Fibroblast of the conjunctiva (primary cell): ENCODE results near the gene SMIM21.

Source experiments
- DNase-seq: peaks from one replicate; pipeline ENCODE4 v3.0.0-alpha.2; 2010; ENCODE audit warnings: low read depth

Gene SMIM21

DNA sequence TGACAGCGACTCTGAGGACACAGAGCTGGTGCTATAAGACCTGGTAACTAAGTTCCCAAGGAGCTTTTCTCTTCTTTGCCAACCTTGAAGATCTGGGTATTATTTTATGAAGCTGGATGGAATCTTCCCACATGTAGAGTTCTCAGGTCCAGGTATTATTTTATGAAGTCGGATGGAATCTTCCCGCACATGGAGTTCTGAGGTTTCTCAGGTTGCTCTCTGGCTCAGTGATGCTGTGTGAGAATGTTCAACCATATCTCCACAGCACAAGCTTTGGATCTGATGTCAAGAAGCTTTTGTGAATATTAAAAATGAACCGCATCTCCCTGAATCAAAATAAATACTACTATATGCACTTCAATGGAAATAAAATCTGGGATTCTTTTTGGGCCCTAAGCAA, at the start of gene SMIM21:
TSS of gene SMIM21 (minus strand) at position 101 of the 400 bp plus-strand sequence. CDS start 140 bp downstream, outside the sequence.
- DNase-seq, result no peak

DNA sequence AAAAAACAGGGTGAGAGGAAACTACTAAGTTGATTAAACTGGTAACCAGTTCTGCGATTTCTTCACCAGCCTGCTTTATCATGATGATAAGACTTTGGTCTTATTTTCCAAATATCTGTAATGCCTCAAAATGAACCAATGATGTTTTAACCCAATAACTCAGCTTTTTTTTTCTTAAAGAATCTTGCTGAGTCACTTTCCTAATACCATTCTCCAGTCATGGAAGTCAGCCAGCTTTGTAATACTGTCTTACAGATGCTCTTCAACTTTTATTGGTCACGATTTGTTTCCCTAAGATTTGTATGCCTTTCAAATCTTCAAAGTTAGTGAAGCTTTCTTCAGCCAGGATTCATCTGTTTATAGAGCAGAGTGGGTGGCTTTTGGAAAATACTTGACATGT, 47.7 kb upstream of the SMIM21 start:
- peak; percentile 87 for DNase-seq

DNA sequence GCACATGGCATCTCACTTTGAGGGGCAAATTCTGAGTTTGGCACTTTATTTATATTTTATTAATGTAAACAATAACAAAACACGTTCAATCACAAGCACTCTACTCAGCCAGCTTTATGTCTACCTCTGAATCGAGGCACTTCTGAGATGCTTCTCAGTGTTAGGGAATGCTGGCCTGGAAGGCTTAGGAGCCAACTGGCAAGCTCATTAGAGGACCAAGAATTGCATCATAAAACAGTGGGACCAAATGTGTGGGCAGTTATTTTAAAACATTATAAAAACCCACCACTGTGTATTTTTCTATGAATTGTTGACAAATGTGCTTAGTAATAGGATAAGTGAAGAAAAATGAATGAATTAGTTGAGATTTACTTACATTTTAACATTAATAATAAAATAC, 46.8 kb upstream of the SMIM21 start:
- DNase-seq, result no peak

DNA sequence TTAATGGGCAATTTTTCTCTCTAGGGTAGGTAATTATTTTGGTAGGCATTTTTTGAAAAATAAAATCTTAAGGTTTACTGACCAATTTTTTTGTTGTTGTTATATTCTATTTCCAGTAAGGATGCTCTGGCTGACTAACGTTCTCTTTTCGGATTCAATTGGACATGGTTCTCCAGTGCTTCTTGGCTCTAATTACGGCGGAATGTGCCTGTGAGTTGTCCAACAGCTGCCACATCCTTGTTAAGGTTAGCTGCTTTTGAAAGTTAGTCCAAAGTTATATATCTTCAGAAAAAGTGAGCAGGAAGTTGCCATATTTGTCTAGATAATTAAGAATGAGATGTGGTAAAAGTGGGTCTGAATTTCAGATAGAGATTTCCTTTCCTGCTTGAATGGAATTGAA, 45.8 kb upstream of the SMIM21 start:
- DNase-seq, result no peak

DNA sequence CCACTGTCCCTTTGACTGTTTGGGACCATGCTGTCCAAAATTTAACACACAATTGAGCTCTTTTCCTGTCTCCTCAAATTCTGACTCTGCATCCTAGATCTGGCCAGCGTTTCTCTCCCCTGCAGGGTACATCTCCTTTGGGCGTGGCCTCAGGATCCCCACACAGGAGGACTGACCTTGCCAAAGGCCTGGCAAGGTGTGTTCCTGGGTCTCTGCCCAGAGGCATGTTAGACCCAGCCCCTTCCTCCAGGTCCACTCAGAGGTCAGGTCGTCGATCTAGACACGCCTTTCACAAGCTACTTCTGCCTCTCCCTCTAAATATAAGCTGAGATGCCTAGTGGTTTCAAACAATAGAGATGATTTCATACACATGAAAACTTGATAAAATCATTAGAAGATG, 45.4 kb upstream of the SMIM21 start:
- no peak for DNase-seq

DNA sequence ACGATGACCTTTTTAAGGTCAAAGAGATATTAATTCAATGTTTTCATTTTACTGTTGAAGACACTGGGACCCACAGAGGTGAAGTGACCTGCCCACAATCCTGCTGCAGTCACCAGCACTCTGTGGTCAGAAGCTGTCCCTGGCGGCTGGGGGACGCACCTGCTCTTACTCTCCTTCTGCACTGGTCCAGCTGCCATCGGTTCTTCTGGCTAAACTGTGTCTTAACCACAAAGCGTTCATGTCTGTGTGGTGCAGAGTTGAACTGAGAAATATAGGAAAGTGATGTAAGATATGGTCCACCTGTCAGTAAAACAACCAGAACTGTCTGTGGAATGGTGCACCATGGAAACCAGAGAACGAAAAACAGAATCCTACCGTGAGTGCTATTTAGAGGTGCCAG, 44.9 kb upstream of the SMIM21 start:
- DNase-seq, result no peak

DNA sequence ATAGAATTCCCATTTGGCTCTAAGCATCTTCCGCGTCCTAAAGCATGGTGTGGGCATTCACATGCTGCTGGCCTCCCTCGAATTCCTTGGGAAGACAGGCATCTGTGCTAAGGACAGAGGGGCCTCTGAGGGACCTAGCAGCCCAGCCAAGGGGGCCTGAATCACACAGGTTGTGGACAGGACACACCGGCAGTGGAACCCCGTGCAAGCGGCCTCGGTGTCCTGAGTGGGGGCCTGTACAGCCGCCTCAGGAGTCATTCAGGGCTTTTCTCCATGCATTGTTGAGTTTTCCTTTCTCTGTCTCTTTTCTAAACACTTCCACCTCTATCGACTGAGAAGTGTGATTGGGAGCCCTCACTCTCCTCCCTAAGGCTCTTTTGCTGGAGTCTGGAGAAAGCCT, 44.3 kb upstream of the SMIM21 start:
- no peak for DNase-seq

DNA sequence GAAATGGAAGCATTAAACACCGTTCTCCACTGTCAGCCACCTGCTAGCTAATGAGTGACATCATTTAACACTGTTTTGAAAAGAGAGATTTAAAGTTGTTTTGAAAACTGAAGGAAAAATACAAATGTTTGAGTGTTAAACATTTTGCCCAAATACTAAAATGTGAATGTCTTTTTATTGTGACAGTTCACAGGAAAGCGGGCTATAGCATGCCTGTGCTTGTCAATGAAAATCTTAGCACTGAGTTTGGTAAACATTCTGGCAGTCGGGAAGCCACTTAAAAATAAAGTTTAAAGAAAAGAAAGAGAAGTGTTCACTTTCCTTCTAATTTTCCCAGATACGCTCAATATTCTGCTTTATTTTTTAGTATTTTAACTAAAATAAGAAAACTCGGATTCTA, 40.3 kb upstream of the SMIM21 start:
- DNase-seq, result no peak

DNA sequence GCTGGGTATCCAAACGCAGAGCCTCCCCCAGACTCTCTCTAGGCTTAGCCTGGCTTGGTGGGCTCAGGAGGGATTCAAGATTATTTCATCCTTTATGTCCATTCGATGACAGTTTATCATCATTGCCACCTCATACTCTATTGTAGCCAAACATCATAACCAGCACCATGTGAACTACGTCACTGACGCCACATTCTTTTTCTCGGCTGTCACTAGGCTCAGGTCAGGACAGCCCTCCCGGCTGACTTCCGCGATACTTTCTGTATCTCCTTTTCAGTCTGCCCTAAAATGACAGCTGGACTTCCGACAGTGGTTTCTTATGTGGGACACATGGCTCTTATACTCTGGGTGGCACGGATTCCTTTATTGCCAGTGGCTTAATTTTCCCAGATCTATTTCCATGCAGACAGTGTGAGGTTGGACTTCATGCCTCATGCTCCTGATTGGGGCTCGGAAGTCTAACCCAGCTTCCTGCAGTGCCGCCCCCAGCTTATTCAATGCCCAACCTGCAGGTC, 39.8 kb upstream of the SMIM21 start:
- no peak for DNase-seq

DNA sequence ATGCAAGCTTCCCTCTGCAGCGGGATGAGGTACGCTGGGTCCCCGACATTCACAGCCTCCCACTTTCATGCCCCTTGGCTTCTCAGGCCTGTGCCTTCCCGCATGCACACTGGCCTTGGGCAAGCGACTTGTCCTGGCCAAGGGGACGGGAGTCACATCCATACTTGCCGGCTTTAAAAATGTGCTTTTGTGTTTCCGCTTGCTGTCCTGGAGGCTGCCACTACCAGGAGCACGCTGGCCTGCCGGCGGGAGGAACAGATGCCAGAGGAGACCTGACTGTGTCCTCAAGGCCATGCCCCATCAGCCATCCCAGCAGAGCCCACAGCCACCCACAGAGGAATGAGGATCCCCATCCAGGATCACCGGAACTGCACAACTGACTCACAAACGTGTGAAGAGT, 36.9 kb upstream of the SMIM21 start:
- DNase-seq, result no peak

DNA sequence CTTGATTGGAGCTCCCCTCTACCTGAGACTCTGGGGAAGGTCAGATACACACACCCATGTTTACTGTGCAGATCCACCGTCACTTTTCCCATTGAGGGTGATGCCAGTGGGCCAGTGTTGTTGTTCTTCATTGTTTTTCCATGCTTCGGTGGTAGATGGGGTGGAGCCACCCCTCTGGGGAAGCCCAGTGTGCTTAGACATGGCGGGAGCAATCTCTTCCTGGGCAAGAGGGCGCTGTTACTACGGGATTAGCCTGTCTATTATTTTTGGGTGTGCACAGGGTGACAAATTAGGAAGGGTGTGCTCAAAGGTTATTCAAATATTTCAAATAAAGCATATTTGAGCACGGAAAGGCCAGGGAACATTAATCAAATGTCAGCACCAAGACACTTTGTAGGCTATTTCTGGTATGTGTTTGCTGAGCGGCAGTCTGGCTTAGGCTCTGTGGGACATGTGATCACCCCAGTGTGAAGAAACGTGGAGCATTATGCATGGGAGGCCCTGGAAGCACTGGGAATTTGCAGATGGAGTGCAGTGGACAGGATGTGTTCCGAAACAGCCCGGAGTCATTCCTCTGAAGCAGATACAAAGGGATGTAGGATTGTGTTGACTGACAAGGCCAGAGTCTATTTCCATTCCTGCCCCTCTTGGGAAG, 34.8 kb upstream of the SMIM21 start:
- no peak for DNase-seq

DNA sequence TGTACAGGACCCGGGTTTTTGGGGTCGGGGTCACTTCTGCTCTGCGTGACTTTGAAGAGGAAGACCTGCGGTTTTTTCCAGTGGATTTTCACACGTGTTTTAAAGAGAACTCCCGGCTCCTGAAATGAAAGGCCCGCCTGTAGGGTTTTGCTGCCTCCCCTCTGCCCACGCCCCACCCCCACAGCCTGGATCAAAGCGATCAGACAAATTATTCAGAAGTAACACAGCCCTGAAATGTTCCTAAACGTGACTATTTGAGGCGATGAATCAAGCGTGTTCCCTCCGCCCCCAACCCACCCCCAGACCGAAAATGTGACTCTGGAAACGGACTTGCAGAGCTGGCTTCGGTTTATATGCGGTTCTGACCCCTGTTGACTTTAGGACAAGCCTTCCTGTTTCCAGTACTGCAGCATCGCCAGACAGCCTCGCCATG, 28.7 kb upstream of the SMIM21 start:
- DNase-seq, result no peak

DNA sequence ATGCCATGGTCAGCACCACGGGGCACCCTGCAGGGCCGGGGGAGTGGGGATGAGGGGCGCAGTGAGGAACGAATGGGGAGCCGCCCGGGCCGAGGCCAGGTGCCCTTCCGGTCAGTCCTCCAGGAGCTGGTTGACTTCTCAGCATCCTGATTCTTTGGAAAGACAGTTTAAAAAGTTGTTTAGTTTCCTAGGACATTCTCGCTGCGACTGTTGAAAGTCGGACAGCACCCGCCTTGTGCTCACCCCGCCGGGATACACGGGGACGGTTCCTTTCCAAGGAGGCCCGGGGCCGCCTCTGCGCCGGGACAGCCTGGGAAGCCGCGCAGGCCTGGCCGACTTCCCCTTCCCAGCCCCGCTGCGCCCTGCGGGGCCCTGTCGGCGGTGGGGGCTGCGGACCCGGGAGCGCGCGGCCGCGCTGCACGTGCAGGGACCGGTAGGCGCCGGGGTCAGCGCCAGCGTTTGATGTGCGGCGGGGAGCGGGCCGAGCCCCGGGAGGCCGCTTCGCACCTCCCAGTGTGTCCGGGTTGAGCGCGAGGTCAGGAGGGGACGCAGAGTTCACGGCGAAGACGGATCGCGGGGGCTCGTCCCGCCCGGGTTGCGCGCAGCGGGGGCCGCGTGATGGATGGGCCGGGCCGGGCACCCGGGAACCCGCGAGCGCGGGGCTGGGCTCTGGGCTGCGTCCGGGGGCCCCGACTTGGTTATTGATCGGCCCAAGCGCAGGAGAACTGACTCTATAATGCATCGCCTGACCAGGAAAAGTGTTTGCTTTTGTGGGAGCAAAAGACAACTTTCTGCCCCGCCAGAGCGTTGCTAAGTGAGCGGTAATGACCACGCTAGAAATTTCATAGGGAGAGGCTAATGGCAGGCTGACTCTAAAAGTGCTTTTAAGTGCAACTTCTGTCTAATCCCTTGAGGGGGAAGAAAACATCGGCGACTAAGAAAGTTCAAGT, 28.0 kb upstream of the SMIM21 start:
- DNase-seq, result no peak

DNA sequence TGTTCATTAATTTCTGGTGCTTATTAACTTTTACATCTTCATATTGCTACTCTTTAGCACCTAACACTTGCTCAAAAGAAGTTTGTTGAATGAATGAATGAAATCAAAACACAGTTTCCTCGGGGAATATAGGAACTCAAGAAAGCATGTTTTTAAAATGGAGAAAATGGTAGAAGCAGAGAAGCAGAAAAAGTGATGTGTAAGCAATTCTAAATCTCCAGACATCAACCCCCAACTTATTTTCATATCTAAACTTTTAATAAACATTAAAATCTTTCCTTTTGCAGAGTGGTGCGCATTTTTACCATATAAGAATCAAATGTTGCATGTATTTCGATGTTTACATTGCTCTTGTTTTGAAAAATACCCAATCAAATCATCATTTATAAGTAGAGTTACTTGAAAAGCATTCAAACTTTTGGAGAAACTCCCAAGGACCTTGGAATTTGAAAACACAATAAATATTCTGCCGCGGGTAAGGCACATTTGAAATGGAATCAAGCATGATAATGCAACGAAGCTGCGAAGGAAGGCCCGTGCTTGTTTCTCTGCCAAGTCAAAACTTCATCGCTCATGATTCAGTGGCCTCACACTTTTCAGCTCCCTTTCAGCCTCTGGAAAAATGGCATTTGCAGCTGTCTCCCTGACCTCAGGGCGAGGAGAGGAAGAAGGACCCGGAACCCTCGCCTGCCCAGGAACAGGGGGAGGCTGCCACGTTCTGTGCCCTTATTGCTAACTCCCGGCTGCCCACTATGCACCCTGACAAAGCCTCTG, 26.7 kb upstream of the SMIM21 start:
- DNase-seq, result no peak

DNA sequence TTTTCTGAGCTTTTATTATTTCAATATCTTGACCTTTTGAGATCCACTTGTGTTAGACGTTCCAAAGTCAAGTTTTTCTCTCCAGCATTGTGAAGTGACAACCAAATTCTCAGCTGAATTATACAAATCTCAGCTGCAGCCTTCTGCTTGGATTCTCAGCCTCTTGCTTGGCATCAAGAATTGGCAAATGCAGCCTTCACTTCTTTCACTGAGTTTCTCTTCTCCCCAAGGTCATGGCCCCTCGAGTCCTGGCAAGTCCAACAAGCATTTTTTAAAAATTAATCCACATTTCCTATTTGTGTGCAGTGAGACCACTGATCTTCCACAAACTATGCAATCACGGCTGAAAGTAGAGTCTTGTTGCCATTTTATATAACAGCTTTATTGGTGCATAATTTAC, 23.4 kb upstream of the SMIM21 start:
- DNase-seq, result no peak

DNA sequence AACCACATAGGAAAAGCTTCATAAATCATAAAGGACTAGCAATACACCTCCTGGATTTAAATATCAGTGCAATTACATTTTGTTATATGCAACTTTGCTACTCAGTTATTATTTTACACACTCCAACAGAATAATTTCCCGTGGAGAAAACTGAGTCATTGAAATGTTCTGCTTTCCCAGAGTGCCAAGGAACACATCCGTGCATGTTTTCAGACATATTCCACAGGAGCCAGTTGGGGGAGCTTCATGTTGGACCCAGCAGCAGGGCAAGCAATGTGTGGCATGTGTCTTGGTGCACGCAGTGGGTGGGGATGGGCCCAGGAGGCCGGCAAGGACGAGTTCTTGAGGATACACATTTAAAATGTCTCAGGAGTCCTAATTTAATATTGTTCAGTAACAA, 14.4 kb upstream of the SMIM21 start:
- no peak for DNase-seq

DNA sequence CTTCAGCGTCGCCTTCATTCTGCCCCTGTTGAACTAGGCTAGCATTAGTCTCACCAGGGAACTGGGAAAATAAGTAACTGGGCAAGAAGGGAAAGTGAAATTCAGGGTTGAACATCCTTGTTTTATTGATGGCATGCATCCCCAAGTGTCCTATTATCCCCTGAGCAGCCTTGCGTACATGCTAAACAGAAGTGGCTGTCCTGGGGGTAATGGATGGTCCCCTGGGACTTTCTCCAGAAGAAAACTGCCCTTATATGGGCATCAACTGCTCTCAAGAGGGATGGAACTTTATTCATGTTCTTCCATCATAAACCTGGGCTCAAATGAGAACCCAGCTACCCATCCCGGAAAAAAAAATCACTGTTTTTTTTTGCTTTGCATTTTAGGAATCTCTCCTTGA, 11.8 kb upstream of the SMIM21 start:
- DNase-seq, result no peak

DNA sequence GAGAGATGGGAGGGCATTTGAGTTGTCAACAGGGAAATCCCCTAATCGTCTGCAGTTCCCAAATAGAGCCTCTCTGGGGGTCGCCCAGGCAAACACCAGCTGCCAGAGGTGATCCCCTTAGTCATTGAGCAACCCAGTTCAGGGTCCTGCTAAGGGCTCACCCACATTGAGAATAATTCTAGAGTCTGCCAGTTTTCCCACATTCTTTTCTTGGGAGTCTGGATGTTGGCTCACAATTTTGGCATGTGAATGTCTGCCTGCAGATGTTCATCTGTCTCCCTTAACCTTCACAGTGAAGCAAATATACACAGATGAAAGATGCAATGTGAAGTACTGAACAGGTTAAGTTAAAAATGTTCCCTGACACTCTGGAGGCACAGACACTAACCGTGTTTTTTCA, 11.4 kb upstream of the SMIM21 start:
- no peak for DNase-seq

DNA sequence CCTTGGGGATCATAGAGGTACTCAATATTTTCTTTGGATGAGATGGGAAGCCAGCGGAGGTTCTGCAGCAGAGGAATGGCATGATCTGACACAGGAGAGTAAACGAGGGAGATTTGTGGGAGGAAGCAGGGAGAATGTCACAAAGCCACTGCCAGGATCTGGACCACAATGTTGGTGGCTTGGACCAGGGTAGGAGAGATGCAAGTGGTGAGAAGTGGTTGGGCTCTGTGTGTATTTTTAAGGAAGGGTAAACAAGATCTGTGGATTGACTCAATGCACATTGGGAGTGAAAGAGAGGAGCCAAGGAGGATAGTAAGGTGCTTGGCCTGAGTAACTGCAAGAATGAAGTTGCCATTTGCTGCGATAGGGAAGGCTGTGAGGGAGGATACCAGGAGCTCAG, 10.5 kb upstream of the SMIM21 start:
- no peak for DNase-seq

DNA sequence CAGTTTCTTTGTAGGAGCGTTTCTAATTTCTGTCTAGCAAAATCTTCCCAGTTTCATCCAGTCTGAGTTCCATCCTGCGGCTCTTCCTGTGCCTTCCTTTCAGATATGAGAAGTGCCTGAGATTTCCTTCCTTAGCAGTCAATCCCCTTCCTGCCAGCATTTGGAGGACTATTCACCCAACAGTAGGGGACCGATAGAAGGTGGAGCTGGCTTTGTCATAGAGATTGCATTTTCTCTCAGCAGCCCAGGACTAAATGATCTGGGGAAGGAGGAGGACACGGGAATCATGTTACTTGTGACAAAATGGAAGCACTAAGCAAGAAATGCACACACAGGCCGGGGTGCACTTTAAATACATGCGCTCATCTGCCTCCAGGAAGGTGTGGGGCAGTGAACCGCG, 5.6 kb upstream of the SMIM21 start:
- DNase-seq, result no peak

DNA sequence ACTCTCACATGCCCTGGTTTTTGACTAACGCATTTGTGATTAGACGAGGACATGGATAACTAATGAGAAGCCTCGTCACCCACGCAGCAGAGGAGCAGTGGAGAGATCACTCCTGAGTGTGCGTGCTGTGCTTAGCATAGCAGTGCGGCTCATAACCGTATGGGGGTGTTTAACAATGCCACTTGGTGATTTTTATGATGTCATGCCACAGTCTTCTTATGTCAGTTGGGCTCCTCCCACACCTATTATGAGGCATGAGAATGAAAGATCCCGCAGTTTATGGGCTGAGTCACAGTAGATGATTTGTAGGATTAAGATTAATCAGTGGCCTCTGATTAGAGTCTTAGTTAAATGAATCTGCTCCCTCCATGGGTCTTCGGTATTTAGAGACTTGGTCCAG, 2.5 kb upstream of the SMIM21 start:
- no peak for DNase-seq

DNA sequence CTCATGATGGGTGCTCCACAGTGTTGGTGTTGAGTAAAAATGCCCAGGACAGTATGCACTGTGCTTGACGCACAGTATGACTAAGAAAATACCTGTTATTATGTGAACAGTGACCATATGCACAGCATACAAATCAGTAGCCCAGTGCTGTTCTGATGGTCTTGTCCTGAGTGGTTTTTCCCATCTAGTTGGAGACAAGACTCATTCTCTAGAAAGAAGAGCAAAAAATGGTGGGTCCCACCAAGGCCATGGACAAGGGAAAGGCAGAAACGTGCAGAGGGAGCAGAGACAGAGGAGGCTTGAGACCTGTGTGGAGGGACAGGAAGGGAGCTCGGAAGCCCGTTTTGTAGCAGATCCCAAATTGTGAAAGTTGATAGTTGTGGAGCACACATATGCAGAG, 987 bp upstream of the SMIM21 start:
- no peak for DNase-seq
